ENCODE data around the gene ARHGEF40.

DNA sequence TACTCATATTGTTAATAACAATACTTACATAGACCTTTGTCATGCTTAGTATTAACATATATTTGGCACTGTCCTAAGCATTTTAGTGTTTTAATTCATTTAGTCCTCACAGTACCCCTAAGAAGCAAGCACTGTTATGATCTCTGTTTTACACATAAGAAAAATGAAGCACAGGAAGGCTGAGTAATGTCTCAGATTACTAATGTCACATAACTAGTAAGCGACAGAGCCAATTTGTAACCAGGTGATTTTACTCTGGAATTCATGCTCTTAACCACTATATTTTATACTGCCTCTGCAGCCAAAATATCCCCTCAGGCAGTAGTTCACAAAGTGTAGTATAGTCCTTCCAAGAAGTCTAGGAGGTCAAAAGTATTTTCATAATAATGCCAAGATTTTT lies 51.0 kb downstream of the ARHGEF40 start:
- no peak for TF ChIP-seq EZH2phosphoT487 (IDR thresholded peaks at IDR 0.05; ENCODE audit: borderline replicate concordance, low read length)
- TF ChIP-seq, protein P1, sequence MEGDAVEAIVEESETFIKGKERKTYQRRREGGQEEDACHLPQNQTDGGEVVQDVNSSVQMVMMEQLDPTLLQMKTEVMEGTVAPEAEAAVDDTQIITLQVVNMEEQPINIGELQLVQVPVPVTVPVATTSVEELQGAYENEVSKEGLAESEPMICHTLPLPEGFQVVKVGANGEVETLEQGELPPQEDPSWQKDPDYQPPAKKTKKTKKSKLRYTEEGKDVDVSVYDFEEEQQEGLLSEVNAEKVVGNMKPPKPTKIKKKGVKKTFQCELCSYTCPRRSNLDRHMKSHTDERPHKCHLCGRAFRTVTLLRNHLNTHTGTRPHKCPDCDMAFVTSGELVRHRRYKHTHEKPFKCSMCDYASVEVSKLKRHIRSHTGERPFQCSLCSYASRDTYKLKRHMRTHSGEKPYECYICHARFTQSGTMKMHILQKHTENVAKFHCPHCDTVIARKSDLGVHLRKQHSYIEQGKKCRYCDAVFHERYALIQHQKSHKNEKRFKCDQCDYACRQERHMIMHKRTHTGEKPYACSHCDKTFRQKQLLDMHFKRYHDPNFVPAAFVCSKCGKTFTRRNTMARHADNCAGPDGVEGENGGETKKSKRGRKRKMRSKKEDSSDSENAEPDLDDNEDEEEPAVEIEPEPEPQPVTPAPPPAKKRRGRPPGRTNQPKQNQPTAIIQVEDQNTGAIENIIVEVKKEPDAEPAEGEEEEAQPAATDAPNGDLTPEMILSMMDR (conservative IDR thresholded peaks at IDR 0.05; ENCODE audit: low read depth, low read length), result no peak
